T-helper 1 cell treated with Interleukin-12 subunit alpha and Interleukin-12 subunit beta and Interleukin-4 antibody, amounts not matched to agents 30 μg/mL and 1 μg/mL, for 36 hours (primary cell): Measurements from ENCODE around the gene PLSCR2.
A peak's percentile ranks its signal among the peaks of the same experiment; 100 is the strongest.
"Not testable (repeated sequence)": the region's sequence is repeated elsewhere in the genome, so short reads cannot be mapped to it uniquely, and the experiment has no call there.

Source experiments
- H3K27ac Mint-ChIP-seq: one replicate; pipeline ENCODE4 v1.8.0; 2021; ENCODE audit warnings: mild to moderate bottlenecking, mixed read lengths
- H3K27me3 Mint-ChIP-seq: one replicate; pipeline ENCODE4 v1.8.0; 2021; ENCODE audit warnings: low read depth, mixed read lengths
- H3K36me3 Mint-ChIP-seq: one replicate; pipeline ENCODE4 v1.8.0; 2021; ENCODE audit warnings: low read depth, mixed read lengths
- H3K4me1 Mint-ChIP-seq: one replicate; pipeline ENCODE4 v1.8.0; 2021; ENCODE audit warnings: low read depth, mixed read lengths
- H3K4me3 Mint-ChIP-seq: one replicate; pipeline ENCODE4 v1.8.0; 2021; ENCODE audit warnings: mild to moderate bottlenecking, moderate library complexity, mixed read lengths
- H3K9me3 Mint-ChIP-seq: one replicate; pipeline ENCODE4 v1.8.0; 2021; ENCODE audit warnings: mixed read lengths

The PLSCR2 gene

GRCh38 chr3:146497145-146497843 is 27.9 kb upstream of the PLSCR2 start:
- Mint-ChIP-seq H3K4me1 (peaks cover 20% of the 10 kb centered on the region), H3K27me3 (peaks cover 19% of the 10 kb centered on the region)
- not testable (repeated sequence) for H3K36me3 Mint-ChIP-seq, H3K9me3 Mint-ChIP-seq, H3K27ac Mint-ChIP-seq, H3K4me3 Mint-ChIP-seq

DNA sequence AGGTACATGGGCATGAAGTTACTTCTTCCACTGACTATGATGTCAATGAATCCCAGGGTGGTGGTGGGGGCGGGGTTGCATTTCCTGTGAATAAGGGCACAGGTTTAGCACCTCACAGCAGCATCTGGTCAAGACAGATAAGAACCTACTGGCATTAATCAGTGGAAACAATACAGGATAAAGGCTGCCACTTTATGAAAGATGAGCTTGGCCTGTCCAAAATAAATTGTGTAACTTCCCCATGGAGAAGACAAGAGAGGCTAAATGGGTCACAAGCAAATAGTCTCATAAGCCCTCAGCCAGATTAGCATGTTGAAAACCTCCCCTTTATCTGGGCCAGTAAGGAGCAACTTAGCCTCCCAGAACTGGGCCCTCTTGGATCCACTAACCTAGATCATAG is 27.4 kb upstream of the PLSCR2 start:
- Mint-ChIP-seq H3K4me1 (peaks cover 20% of the 10 kb centered on the region), H3K27ac (no peak overlapping the region), H3K9me3 (peaks cover 5% of the 10 kb centered on the region)

DNA sequence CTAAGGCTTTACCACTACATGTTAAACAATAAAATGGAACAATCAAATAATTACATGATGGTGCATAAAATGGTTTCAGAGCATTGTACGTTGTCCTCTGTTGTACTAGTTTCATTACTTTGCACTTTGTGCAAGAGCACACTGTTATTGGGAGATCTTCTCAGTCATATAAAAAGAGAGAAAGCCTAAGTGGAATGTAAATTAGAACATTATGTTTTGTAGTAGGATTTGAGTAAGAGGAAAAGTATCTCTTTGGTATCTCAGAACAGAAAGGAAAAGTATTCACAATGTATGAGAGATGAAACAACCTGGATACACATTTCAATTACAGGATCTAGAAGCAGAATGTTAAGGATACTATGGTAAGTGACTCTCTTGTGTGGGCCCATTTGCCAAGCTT is 26.9 kb upstream of the PLSCR2 start:
- Mint-ChIP-seq H3K9me3 (peaks cover 6% of the 10 kb centered on the region), H3K27me3 (peaks cover 30% of the 10 kb centered on the region), H3K4me3 (no peak overlapping the region), H3K27ac (no peak overlapping the region), H3K4me1 (peaks cover 20% of the 10 kb centered on the region), H3K36me3 (peaks cover 5% of the 10 kb centered on the region)

More for the DNA sequence above, 27.4 kb upstream of the PLSCR2 start:
- Mint-ChIP-seq H3K36me3 (peaks cover 5% of the 10 kb centered on the region), H3K4me3 (no peak overlapping the region), H3K27me3 (peaks cover 25% of the 10 kb centered on the region)

DNA sequence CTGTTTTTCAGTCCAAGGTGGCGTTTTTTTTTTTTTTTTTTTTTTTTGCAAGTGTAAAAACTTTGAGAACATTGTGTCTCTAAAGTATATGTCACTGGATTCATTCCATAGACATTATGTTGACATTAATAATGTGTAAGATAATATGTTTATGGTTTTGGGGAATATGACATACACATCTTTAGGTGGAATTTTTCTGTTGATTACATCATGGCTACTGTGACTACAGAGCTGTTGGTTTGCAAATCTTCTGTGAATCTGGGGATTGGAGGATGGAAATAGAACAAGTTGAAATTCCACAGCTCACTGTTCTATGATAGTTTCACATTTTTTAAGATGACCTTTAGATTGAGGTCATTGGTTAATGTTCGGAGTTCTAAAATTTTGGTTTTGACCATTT is 24.4 kb upstream of the PLSCR2 start:
- H3K4me1 Mint-ChIP-seq = peaks cover 19% of the 10 kb centered on the region
- H3K27ac Mint-ChIP-seq = no peak overlapping the region
- peaks cover 38% of the 10 kb centered on the region for H3K27me3 Mint-ChIP-seq

GRCh38 chr3:146493221-146493620 is 23.9 kb upstream of the PLSCR2 start:
- Mint-ChIP-seq H3K36me3 (peaks cover 5% of the 10 kb centered on the region), H3K4me1 (peaks cover 15% of the 10 kb centered on the region), H3K9me3 (peaks cover 21% of the 10 kb centered on the region), H3K27me3 (peaks cover 40% of the 10 kb centered on the region), H3K4me3 (no peak overlapping the region), H3K27ac (no peak overlapping the region)

More for the DNA sequence above, 24.4 kb upstream of the PLSCR2 start:
- peaks cover 19% of the 10 kb centered on the region for H3K9me3 Mint-ChIP-seq
- no peak overlapping the region for H3K4me3 Mint-ChIP-seq
- peaks cover 5% of the 10 kb centered on the region for H3K36me3 Mint-ChIP-seq

- Mint-ChIP-seq H3K36me3 (peaks cover 3% of the 10 kb centered on the region), H3K27me3 (peaks cover 57% of the 10 kb centered on the region), H3K4me3 (no peak overlapping the region), H3K27ac (no peak overlapping the region), H3K4me1 (peaks cover 2% of the 10 kb centered on the region), H3K9me3 (peaks cover 27% of the 10 kb centered on the region)
Measured at GRCh38 chr3:146491303-146491702, 21.9 kb upstream of the PLSCR2 start.

- no peak overlapping the region for H3K27ac Mint-ChIP-seq
- no peaks in the 10 kb centered on the region for H3K4me1 Mint-ChIP-seq
- H3K9me3 Mint-ChIP-seq = peaks cover 35% of the 10 kb centered on the region
- peaks cover 3% of the 10 kb centered on the region for H3K36me3 Mint-ChIP-seq
- peaks cover 41% of the 10 kb centered on the region for H3K27me3 Mint-ChIP-seq
- H3K4me3 Mint-ChIP-seq = no peak overlapping the region
Measured at GRCh38 chr3:146485297-146485696, 15.9 kb upstream of the PLSCR2 start.

- Mint-ChIP-seq H3K27ac (no peak overlapping the region), H3K27me3 (peaks cover 24% of the 10 kb centered on the region), H3K4me3 (no peak overlapping the region), H3K36me3 (no peaks in the 10 kb centered on the region), H3K4me1 (no peaks in the 10 kb centered on the region), H3K9me3 (peaks cover 5% of the 10 kb centered on the region)
Measured at GRCh38 chr3:146476094-146476740, 6.9 kb upstream of the PLSCR2 start.

DNA sequence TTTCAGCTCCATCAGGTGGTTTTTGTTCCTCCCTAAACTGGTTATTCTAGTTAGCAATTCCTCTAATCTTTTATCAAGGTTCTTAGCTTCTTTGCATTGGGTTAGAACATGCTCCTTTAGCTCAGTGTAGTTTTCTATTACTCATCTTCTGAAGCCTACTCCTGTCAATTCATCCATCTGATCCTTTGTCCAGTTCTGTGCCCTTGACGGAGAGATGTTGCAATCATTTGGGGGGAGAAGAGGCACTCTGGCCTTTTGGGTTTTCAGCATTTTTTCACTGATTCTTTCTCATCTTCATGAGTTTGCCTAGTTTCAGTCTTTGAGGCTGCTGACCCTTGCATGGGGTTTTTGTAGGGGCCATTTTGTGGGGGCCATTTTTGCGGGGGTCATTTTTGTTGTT is 5.6 kb upstream of the PLSCR2 start:
- not testable (repeated sequence) for H3K9me3 Mint-ChIP-seq, H3K4me3 Mint-ChIP-seq, H3K4me1 Mint-ChIP-seq, H3K36me3 Mint-ChIP-seq, H3K27ac Mint-ChIP-seq
- peaks cover 19% of the 10 kb centered on the region for H3K27me3 Mint-ChIP-seq

DNA sequence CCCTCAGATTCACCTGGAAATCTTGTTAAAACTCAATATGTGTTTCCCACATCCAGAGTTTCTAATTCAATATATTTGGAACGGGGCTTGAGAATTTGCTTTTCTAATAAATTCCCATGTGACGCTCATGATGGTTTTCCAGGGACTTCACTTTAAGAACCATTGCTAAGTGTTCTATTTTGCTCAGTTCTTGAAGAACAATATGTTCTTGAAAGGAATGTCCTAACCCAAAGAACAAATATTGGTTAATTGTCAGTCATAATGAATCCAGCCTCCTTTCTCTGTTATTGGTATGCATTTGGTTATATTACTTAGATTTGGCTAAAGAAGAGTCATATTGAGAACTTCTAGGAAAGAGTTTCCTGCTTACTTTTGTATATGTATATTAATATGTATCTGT is 4.4 kb upstream of the PLSCR2 start:
- Mint-ChIP-seq H3K27me3 (peaks cover 15% of the 10 kb centered on the region), H3K36me3 (no peaks in the 10 kb centered on the region), H3K4me1 (peaks cover 3% of the 10 kb centered on the region), H3K9me3 (no peaks in the 10 kb centered on the region), H3K27ac (no peak overlapping the region), H3K4me3 (no peak overlapping the region)

DNA sequence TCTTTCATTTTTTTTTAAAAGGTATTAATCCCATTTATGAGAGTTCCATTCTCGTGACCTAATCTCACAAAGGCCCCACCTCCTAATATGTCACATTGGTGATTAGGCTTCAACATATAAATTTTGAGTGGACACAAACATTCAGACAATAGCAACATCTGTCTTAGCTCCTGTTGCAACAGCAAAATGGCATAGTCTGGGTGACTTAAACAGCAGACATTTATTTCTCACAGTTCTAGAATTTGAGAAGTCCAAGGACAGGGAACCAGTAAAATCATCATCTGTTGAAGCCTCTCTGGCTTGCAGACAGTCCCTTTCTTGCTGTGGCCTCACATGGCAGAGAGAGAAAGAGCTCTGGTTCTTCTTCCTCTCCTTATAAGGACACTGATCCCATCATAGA is 3.2 kb upstream of the PLSCR2 start:
- H3K36me3 Mint-ChIP-seq = no peaks in the 10 kb centered on the region
- peaks cover 3% of the 10 kb centered on the region for H3K4me1 Mint-ChIP-seq
- no peak overlapping the region for H3K27ac Mint-ChIP-seq
- no peaks in the 10 kb centered on the region for H3K9me3 Mint-ChIP-seq
- H3K27me3 Mint-ChIP-seq = peaks cover 7% of the 10 kb centered on the region
- H3K4me3 Mint-ChIP-seq = no peak overlapping the region

DNA sequence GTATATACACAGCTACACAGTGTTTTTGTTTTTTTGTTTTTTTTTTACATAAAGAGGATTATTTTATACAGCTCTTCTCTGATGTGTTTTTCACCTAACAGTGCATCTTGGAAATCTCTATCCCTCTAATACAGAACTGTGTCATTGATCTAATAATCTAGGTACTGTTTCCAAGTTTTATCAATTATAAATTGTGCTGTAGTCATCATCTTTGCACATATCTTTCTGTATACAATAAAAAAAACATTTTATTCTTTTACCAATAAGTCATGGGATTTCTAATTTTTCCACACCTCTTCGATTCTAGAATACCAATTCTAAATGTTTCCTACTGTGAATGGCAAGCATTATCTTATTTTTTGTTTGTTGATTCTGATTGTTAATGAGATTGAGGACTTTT is 1.7 kb upstream of the PLSCR2 start:
- Mint-ChIP-seq H3K27ac (no peak overlapping the region), H3K4me3 (no peak overlapping the region), H3K27me3 (peaks cover 7% of the 10 kb centered on the region), H3K36me3 (no peaks in the 10 kb centered on the region), H3K4me1 (peaks cover 3% of the 10 kb centered on the region), H3K9me3 (no peaks in the 10 kb centered on the region)

DNA sequence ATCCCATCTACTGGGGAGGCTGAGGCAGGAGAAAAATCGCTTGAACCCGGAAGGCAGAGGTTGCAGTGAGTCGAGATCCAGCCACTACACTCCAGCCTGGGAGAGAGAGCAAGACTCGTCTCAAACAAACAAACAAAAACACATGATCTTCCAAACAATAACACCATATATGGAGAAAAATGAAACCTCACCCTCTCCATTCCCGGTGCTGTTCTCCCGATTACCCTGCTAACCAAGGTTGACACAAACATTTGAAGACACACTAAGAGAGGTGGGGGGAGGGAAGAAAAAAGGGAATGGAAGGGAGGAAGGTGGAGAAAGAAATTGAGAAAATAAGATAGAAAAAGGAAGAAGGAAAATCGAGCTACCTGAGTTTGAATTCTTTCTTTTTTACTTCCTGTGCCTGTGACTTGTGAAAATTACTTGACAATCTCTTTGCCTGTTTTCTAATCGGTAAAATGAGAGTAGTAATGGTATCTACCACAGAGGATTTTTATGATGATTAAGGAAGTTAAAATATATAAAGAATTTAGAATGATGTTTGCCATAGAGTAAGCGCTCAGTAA is 1.1 kb upstream of the PLSCR2 start:
- Mint-ChIP-seq H3K9me3 (no peaks in the 10 kb centered on the region), H3K27me3 (peaks cover 7% of the 10 kb centered on the region), H3K27ac (no peak overlapping the region), H3K4me1 (peaks cover 6% of the 10 kb centered on the region), H3K4me3 (peak overlapping the region; percentile 71), H3K36me3 (no peaks in the 10 kb centered on the region)

DNA sequence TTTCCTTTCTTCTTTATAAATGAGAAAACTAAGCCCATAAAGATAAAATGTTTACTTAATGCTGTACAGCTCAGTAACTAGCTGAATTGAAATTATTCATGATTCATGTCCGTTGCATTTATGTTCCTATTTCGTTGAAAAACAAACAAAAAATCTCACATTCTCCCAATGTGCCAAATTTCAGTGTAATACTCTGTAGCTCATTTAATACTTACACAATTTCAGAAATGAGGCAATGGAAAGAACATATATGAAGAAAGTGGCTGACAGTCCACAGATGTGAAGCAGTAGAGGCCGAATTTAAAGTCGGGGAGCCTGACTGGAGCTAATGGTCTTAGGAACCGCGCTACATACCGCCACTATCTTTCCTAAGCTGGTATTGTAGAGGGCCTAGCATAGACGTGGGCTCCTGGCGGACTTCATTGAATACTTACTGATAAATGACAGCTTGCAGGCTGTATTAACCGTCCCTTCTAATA is 651 bp downstream of the PLSCR2 start:
- Mint-ChIP-seq H3K27me3 (peaks cover 2% of the 10 kb centered on the region), H3K4me1 (peaks cover 11% of the 10 kb centered on the region), H3K4me3 (peak overlapping the region; percentile 71), H3K9me3 (no peaks in the 10 kb centered on the region), H3K27ac (no peak overlapping the region), H3K36me3 (no peaks in the 10 kb centered on the region)

- Mint-ChIP-seq H3K9me3 (no peaks in the 10 kb centered on the region), H3K4me1 (peaks cover 13% of the 10 kb centered on the region), H3K4me3 (no peak overlapping the region), H3K36me3 (no peaks in the 10 kb centered on the region), H3K27me3 (no peaks in the 10 kb centered on the region), H3K27ac (no peak overlapping the region)
Measured at GRCh38 chr3:146468234-146468633, 1.1 kb downstream of the PLSCR2 start.
